HG02870 (cell line): ENCODE results near the gene ACOXL.
"Not testable (repeated sequence)": the region's sequence is repeated elsewhere in the genome, so short reads cannot be mapped to it uniquely, and the experiment has no call there.

ENCODE experiments used
- ATAC-seq: cut with Tn5 transposase; IDR thresholded peaks from one replicate; pipeline ENCODE4 v1.9.1; 2021; ENCODE audit warnings: mild to moderate bottlenecking, moderate library complexity; ENCODE audit not compliant: unreplicated experiment

Gene ACOXL

DNA sequence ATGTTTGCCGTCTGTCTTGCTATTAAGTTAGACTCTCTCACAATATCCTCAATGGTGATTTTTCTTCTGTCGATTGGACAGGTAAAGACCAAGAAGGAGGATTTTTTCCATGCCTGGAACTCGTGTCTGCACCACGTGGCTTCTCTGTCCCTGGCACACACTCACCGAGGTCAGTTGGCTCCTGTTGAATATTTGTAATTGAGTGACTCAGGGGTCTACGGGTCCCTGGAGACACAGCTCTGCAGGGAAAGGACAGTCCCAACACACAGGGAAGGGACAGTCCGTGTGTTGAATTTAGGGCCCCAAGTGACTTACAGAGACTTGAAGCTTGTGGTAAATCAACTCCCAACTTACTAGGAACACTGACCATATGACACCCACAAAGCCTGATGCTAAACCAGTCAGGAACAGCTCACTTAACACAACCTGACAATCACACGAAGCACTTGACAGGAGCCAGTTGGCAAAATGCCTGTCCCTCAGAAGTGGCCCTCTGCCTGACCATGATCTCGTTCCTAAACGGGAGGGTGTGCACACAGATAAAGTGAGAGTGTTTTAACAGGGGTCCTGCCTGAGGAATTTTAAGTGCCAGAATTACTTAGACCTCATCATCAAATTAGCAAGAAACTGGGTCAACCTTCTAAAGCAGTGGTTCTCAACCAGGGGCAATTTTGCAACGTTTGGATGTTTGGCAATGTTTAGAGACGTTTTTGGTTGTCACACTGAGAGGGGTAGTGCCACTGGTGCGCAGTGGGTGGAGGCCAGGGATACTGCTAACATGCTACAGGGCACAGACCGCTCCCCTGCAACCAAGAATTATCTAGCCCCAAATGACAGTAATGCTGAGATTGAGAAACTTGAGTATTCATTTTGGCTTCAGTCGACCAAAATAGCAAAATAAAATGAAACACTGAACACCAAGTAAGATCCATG is 299.4 kb downstream of the ACOXL start:
- ATAC-seq = no peak

DNA sequence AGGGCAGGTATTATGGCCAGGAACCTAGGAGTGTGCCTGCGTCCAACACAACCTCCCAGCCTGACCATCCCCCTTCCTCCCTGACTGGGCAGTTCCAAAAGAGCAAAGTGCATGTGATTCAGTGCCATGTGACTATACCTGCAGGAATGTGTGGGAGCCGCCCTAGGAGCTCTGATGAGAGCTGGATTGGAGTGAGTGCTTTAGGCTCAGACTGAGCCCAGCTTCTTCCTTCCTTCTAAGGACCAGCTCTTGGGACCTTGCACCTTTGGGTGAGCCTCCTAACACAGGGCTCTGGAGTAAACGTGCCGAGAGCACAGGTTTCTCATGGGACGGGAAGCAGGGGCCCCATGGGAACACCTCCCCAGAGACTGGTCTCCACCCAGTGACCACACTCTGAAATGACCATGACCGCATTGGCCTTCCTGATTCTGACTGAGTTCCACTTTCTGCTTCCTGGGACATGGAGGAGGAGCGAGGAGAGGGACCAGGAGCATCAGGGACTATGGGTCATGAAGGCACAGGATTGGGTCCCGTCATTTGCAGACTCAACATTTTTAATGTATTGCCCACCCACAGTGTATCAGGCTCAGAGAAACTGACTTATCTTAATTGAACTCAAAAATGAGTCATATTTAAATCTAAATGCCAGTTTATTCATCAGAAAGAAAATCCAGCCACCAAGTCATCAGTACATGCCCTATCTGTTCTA is 300.5 kb downstream of the ACOXL start:
- no peak for ATAC-seq

DNA sequence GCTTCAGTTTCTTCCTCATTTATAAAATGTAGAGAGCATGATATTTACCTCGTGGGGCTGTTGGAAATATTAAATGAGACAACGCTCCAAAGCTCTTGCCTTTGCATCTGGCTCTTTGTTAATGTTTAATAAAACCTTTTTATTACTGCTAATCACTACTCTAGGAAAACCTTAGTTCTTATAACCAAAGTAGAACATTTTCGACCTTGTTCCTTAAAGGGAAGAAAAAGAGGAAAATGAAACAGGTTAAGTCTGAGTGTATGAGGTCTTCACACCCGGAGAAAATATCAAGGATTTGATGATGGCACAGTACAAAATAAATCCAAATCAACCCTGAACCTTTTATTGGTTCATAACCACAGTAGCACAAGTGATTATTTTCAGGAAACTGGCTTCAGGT is 301.8 kb downstream of the ACOXL start:
- no peak for ATAC-seq

DNA sequence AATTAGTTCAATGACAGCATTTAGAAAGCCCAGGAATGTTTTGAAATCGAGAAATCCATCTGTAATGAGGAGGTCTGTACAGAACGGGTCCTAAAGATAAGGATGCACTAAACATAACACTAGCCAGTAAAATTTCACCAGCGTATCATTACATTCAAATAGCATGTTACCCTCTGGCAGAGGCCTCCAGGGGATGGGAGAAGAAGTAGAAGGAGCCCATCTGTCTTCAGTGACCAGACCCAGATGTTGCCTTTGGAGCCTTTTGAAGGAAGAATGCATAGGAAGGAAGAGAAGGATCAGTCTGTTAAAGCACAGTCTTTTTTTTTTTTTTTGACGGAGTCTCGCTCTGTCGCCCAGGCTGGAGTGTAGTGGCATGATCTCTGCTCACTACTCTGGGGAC is 302.2 kb downstream of the ACOXL start:
- ATAC-seq = no peak

DNA sequence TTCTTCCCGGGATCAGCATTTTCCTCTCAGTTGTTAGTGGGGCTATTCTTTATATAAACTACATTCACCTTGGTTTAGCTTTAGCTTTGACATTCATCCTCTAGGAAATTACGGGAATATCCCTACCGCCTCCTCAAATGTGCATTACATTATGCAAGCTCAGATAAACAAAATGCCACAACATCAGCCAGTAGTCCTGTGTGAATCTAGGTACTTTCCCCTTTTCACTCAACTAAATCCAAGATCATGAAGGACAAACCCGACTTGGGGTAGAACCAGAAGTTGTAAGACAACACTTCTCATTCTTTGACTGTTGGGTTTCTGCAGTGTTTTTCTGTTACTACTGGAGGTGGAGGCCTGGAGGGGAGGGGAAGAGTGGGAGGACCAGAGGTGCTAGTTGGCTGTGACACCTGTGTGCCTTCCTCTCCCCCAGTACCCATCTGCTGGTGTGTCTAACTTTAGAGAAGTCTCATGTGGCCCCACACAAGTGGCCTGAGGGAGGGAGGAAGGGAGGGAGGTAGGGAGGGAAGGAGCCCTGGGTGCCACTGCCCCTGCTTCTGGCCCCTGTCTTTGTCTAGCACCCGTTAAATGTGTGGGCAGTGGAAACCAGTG is 303.6 kb downstream of the ACOXL start:
- ATAC-seq = no peak

DNA sequence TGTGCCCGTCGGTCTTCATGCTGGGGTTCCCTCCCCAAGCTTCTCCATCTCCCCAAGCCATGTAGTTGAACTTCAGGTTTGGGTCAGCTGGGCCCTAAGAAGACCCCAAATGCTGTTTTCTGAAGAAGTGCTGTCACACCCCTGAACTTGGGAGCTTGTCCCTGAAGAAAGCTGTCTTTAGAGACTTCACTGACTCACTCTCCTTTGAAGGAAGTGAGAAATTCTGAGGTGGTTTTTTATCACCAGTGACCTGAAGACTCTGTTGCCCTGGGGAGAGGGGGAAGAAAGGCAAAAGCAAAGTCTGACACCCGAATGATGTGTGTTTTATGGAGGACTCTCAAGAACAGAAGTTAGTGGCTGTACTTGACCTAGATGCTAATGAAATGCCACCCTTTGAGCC is 304.8 kb downstream of the ACOXL start:
- no peak for ATAC-seq

DNA sequence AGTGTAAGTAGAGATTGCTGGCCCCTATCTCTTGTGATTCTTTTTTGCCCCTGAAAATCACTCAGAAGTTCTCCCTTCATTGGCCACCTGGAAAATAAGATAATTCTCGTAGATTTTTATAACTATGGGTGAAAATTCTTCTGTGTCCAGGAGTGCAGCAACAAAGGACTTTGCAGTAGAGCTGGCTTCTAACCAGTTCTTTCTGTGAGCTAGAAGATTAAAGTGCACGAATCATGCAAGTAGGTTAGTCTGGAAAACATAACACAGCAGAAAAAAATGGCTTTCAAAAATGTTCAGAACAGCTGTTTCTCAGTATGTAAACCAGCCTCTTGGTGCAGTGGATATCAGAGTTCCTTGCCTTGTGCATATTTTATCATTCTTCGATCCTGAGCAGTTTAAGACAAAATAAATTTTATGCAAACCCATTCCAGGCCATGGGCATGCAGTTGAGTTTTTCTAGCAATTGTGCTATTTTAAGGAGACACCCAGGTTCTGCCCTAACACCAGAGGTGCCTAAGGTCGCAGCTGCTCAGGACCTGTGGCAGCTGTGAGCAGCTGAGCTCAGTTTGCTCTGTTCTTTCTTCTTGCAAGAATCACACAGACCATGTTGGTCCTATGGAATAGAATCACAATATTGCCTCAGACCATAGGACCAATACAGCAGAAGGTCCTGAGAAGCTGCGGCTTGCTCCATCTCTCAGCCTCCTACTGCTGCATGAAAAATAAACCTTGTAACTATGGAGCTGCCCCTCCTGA is 307.4 kb downstream of the ACOXL start:
- ATAC-seq = no peak

DNA sequence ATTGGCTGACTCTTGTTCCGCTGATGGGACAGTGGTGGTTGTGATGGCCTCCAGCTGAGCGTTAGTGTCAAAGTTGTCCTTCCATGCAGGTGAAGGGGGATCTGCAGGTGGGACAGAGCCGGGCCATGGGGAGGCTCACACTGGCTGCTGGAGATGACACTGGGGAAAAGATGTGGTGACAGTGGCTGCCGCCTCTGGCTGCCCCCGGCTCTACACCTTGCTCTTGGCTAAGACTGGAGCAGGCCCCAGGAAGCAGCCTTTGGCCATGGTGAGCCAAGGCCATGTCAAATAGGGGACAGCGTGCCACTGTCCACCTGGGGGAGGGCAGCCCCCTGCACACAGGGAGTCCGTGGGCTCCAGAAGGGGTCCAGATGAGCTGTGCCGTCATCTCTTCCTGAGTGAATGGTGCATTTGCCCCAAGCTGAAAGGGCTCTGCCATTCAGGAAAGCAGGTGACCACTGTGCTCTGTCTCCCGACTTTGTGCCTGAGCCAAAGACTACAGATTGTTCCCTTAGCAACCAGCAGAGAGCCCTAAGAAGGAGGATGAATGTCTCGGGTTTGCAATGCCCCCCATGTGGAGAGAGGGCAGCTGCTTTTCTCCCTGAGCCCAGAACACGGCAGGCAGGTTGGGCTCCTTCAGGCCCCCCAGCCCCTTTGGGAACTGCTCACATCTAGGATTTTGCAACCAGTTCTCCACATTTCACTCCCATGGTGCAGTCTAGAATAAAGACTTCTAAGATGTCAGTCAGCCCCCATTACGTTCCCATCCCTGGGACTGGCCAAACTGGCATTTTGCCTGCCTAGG is 309.2 kb downstream of the ACOXL start:
- no peak for ATAC-seq

DNA sequence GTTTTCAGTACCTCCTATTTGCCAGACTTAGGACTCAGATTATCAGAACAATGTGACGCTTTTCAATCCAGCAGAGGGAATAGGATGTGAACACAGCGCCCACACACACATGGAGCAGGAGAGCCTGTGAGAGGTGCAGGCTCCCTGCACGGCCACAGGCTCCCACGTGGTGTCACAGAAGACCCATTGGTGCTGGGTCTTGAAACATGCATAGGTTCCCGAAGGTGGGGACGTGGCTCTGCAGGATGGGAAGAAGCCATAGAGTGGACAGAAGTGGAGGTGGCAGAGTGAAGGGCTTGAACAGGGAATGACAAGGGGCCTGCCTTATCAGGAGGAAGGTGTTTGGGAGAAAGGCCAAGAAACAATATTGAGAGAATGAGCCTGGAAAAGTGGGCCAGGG is 309.9 kb downstream of the ACOXL start:
- no peak for ATAC-seq

DNA sequence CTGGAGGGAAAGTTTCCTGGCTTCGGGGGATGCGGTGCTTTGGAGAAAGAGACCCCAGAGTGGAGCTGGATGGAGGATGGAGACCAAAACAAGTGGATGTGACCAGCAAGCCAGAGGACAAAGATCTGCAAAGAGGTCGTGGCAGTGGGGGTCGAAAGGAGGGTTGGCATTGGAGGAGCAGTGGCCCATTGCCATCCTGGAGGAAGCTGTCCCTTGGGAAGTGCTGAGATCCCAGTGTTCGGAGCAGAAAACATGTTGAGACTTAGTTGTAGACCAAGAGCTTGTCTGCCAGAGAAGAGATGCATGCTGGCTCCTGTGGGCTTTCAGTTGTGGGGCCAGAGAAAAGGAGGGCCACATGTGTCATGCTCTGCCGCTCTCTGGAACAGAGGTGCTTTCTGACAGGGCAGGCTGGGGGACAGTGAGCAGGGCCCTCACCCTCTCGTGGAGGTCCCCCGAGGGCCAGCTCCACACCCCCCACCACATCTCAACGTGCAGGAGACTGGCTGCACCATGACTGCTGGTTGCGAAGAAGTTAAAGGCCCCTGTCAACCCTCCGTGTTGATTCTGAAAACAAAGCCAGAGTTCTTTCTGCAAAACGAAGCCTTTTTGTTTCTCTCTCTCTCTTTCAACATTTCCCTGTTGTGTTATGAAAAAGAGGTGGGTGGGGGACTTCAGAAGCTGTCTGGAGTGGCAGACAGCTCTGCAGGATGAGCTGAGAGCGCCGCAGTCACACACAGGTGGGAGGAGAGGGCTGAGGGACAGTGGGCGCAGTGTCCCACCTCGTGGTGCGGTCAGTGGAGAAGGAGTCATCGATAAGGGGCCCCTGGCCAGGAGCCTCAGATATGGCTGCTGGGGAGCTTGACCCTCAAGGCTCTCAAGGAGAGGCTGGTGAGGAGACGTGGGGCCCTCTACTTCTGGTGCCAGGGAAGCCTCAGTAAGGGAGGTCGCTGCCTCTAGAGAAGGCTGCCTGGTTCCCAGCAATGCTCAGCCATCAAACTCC is 310.7 kb downstream of the ACOXL start:
- ATAC-seq = peak; percentile 63

DNA sequence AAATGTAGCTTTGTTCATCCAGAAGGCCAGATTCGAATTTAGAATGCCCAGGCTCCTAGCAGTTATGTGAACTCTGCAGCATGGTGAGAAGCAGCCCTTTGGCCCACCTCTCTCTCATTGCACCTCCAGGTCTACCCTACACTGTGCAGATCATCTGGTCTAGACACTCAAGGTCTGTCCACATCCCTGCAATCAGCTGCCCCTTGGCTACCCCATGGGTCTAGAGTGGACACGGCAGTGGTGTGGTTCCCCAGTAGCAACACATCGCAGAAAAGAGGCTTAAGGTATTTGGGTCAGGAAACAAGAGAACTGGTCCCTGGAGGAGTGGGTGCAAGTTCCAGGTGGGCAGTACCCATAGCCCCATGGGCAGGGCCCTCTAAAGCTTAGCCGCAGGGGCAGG is 311.7 kb downstream of the ACOXL start:
- ATAC-seq = no peak

DNA sequence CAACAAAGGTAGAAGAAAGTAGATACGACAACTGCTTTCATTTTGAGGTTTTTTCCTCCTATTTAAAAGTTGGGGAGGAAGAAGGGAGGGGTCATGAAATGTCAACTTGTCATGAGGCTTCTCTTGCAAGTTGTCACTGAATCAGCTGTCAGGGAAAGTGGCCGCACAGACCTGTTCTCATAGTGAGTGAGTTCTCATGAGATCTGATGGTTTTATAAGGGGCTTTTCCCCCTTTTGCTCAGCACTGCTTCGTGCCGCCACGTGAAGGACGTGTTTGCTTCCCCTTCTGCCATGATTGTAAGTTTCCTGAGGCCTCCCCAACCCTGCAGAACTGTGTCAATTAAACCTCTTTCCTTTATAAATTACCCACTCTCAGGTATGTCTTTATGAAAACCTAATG is 312.9 kb downstream of the ACOXL start:
- not testable (repeated sequence) for ATAC-seq

DNA sequence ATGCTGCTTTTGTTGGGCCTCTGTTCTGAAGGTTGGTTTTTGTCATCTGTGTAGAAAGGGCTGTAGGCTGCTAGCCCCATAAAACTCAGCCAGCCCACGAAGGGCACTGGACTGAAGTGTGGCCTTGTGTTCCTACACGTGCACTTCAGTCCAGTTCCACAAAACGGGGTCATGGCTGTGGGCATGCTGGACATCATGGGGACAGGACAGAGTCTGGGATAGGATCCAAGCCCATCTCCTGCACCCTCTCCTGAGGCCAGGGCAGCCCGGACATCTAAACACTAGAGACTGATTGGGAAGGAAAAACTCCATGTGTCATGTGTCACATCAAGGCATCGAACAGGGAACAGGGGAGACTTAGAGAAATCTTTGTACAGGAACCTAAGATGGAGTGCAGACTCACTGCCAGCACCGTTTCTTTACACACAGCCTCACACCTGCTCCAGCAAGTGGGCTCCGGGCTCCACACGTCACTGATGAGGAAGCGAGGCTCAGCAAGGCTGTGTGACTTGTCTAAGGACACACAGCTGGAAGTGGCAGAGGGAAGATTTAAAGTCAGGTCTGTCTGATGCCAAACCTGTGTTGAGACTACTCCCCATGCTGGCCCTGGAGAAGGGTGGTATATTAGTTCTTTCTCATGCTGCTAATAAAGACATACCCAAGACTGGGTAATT is 313.5 kb downstream of the ACOXL start:
- ATAC-seq = no peak

DNA sequence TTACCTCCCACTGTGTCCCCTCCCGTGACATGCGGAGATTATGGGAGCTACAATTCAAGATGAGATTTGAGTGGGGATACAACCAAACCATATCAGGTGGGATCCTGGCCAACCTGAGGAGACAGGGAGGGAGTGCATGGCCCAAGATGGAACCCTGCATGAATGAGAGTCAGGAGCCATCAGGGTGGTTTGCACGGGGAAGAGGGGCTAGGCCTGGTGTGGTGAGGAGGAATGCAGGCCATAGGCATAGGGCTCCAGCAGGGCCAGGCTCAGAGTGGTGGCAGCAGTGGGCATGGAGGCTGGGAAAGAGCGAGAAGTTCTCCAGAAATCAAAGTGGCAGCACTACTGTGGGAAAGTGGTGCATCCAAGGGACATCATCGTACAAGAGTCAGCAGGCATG is 314.3 kb downstream of the ACOXL start:
- no peak for ATAC-seq

DNA sequence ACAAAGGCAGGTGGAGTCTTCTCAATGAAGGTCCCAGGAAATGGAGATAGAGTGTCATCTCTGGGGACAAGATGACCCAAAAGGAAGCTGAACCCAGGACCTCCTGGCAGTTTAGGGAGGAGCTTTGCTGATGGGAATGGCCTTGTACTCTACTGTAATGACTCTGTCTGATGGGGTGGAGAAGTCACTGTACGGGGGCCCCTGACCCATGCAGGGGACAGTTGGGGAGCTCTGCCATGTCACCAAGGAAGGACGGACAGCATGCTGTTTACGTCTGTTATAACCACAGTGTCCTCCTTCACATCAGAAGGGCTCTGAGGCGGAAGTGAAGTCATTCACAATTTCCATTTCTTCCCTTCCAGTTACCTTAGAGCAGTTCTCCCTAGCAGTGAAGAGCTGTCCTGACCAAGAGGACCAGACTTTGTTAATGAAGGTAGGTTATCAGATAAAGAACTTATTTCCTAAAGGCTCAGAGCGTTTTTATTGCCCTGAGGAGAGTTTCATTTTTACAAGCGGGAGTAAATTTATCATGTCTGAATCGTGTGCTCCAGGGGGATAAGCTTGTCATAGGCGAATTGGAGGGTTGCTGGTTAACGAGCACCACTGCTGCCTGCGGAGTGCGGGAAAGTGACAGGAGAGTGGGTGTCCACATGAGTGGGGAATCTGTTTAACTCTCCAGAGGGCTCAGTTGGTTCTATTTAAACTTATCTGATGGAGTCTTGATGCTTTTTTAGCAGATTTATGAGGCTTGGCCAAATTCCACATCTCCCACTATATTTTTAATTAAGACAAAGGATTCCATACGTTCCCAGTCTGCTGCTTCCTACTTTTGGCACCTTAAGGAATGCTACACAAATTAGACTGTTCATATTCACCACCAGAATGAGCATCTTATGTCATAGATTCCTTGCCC is 316.7 kb downstream of the ACOXL start:
- no peak for ATAC-seq

DNA sequence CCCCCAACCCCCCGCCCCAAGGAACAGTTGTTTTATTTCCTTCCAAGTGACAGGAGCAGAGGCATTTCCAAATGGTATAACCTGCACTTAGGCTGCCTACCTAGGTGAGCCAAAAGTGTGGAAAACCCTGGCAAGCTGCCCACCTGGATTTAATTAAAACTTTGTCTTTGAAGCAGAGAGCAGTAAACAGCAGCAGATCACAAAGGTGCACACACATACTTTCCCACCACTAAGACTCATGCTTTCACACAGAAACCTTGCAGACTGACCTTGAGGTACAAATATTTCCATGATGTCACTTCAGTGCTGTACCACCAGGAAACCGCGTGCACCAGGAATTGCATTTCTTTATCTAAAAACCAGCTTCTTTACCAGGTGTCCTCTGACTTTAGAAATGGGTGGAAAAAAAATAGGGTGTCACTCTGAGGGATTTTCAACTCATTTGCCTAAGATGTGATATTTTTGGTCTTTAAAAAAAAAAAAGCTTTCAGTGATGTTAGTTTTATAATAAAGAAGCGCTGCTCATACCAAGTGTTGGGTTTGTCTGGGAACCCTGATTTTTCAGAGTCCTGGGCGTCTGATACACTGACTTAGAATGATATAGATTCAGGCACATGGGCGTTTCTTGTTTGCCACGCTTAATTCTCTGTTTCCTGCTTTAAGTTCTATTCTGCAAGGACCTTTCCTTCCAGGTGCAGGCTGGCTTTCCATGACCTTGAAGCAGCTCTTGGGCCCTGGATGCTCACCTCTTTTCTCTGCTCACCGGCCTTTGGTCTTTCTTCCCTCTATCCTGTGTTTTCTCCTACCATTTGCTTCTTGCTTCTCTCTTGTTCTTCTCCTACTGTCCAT is 317.6 kb downstream of the ACOXL start:
- no peak for ATAC-seq
